Muscle of leg (tissue), 11 donors: Measurements from ENCODE around the gene DISP3. TPM values are rescaled to one million over a fixed set of nuclear protein-coding genes. Genes with fewer than 3 reads are reported as not detected.

Source experiments
- DNase-seq: peaks from one replicate; pipeline ENCODE4 v3.0.0; 2013
- H3K27ac ChIP-seq: one replicate; pipeline ENCODE4 v1.5.1; 2013; ENCODE audit warnings: mild to moderate bottlenecking, low read length, control low read depth
- H3K27me3 ChIP-seq: one replicate; pipeline ENCODE4 v1.6.1; 2013; ENCODE audit warnings: low read length; ENCODE audit not compliant: control insufficient read depth, insufficient read depth
- H3K36me3 ChIP-seq: one replicate; pipeline ENCODE4 v1.6.1; 2013; ENCODE audit warnings: low read length; ENCODE audit not compliant: control insufficient read depth, insufficient read depth
- H3K4me1 ChIP-seq: one replicate; pipeline ENCODE4 v1.6.1; 2013; ENCODE audit warnings: low read length; ENCODE audit not compliant: control insufficient read depth, insufficient read depth
- H3K4me3 ChIP-seq: one replicate; pipeline ENCODE4 v1.5.1; 2013; ENCODE audit warnings: low read length, control low read depth
- H3K9me3 ChIP-seq: replicated peaks from 2 replicates; pipeline ENCODE4 v1.6.1; 2013; ENCODE audit warnings: low read depth, low read length; ENCODE audit not compliant: control insufficient read depth
- WGBS: methylation state at CpG from one replicate; pipeline ENCODE4 v1.1.5; 2013; ENCODE audit warnings: missing lambda C conversion rate; ENCODE audit not compliant: insufficient coverage; 5-methylcytosine and 5-hydroxymethylcytosine counted together
- polyA plus RNA-seq, 8 donors: library from polyadenylated mRNA; unstranded; fragments of 120-200 nt; gene quantifications; one replicate each; pipeline versions ENCODE4 v1.2.1 to v1.2.3, GENCODE V29; 2013; ENCODE audit warnings: inconsistent platforms in 1 of 8, low replicate concordance in 1 of 8; ENCODE audit not compliant: insufficient read length in 8 of 8, insufficient read depth in 1 of 8
- total RNA-seq: library from RNA; stranded (reverse); fragments of 120-200 nt; gene quantifications from one replicate; pipeline ENCODE4 v1.2.4, GENCODE V29; 2013

DISP3 gene
- total and polyA plus RNA-seq, 9 donors = 0.09 to 0.58 (median 0.18) TPM

GRCh38 chr1:11443961-11444658 lies 34.8 kb upstream of the DISP3 start:
- Histone ChIP-seq H3K4me3 (no peak overlapping the region), H3K4me1 (peaks cover 5% of the 10 kb centered on the region), H3K9me3 (no peaks in the 10 kb centered on the region), H3K36me3 (no peaks in the 10 kb centered on the region), H3K27ac (no peak overlapping the region), H3K27me3 (peaks cover 29% of the 10 kb centered on the region)
- no peak for DNase-seq
- WGBS = 50% methylated on average over 5 of the region's 8 CpGs

GRCh38 chr1:11444907-11445306 lies 34.0 kb upstream of the DISP3 start:
- peaks cover 28% of the 10 kb centered on the region for H3K27me3 ChIP-seq
- H3K27ac ChIP-seq = no peak overlapping the region
- H3K36me3 ChIP-seq = no peaks in the 10 kb centered on the region
- H3K4me3 ChIP-seq = no peak overlapping the region
- WGBS = 55% methylated on average over 7 of the region's 7 CpGs
- peaks cover 6% of the 10 kb centered on the region for H3K4me1 ChIP-seq
- DNase-seq = no peak
- no peaks in the 10 kb centered on the region for H3K9me3 ChIP-seq

- Histone ChIP-seq H3K27ac (no peak overlapping the region), H3K4me1 (peaks cover 6% of the 10 kb centered on the region), H3K9me3 (no peaks in the 10 kb centered on the region), H3K4me3 (no peak overlapping the region), H3K27me3 (peaks cover 37% of the 10 kb centered on the region), H3K36me3 (no peaks in the 10 kb centered on the region)
- DNase-seq = no peak
- 61% methylated on average over 8 of the region's 10 CpGs for WGBS
These were observed 31.1 kb upstream of the DISP3 start for GRCh38 chr1:11447903-11448302.

GRCh38 chr1:11448373-11449099 lies 30.4 kb upstream of the DISP3 start:
- WGBS = 57% methylated on average over 13 of the region's 20 CpGs
- peaks cover 6% of the 10 kb centered on the region for H3K4me1 ChIP-seq
- no peaks in the 10 kb centered on the region for H3K36me3 ChIP-seq
- H3K4me3 ChIP-seq = no peak overlapping the region
- peaks cover 41% of the 10 kb centered on the region for H3K27me3 ChIP-seq
- no peak for DNase-seq
- no peak overlapping the region for H3K27ac ChIP-seq
- H3K9me3 ChIP-seq = no peaks in the 10 kb centered on the region

GRCh38 chr1:11449100-11449403 lies 29.9 kb upstream of the DISP3 start:
- WGBS = 34% methylated on average over 6 of the region's 11 CpGs
- Histone ChIP-seq H3K9me3 (no peaks in the 10 kb centered on the region), H3K27me3 (peaks cover 43% of the 10 kb centered on the region), H3K36me3 (no peaks in the 10 kb centered on the region), H3K4me1 (peaks cover 6% of the 10 kb centered on the region), H3K4me3 (no peak overlapping the region), H3K27ac (no peak overlapping the region)
- no peak for DNase-seq

- Histone ChIP-seq H3K36me3 (no peaks in the 10 kb centered on the region), H3K27me3 (peaks cover 46% of the 10 kb centered on the region), H3K27ac (no peak overlapping the region), H3K4me1 (peaks cover 6% of the 10 kb centered on the region), H3K4me3 (no peak overlapping the region), H3K9me3 (no peaks in the 10 kb centered on the region)
- 92% methylated on average over 4 of the region's 5 CpGs for WGBS
- DNase-seq = no peak
These were observed 28.6 kb upstream of the DISP3 start for GRCh38 chr1:11450310-11450709.

GRCh38 chr1:11453742-11454491 lies 25.0 kb upstream of the DISP3 start:
- Histone ChIP-seq H3K36me3 (no peaks in the 10 kb centered on the region), H3K27ac (no peak overlapping the region), H3K4me3 (no peak overlapping the region), H3K27me3 (peaks cover 48% of the 10 kb centered on the region), H3K9me3 (no peaks in the 10 kb centered on the region), H3K4me1 (peaks cover 2% of the 10 kb centered on the region)
- no peak for DNase-seq
- 26% methylated on average over 20 of the region's 27 CpGs for WGBS

GRCh38 chr1:11455967-11456570 lies 22.9 kb upstream of the DISP3 start:
- Histone ChIP-seq H3K27ac (no peak overlapping the region), H3K27me3 (peaks cover 41% of the 10 kb centered on the region), H3K4me1 (no peaks in the 10 kb centered on the region), H3K4me3 (no peak overlapping the region), H3K36me3 (no peaks in the 10 kb centered on the region), H3K9me3 (no peaks in the 10 kb centered on the region)
- no peak for DNase-seq
- WGBS = 42% methylated on average over 10 of the region's 11 CpGs

- Histone ChIP-seq H3K9me3 (no peaks in the 10 kb centered on the region), H3K4me1 (no peaks in the 10 kb centered on the region), H3K36me3 (no peaks in the 10 kb centered on the region), H3K27ac (no peak overlapping the region), H3K4me3 (no peak overlapping the region), H3K27me3 (peaks cover 42% of the 10 kb centered on the region)
- WGBS = 90% methylated on average over 2 of the region's 4 CpGs
- no peak for DNase-seq
These were observed 22.0 kb upstream of the DISP3 start for GRCh38 chr1:11456965-11457364.

GRCh38 chr1:11458811-11459275 lies 20.1 kb upstream of the DISP3 start:
- H3K27me3 ChIP-seq = peaks cover 31% of the 10 kb centered on the region
- 38% methylated on average over 14 of the region's 15 CpGs for WGBS

More at GRCh38 chr1:11458811-11459275, 20.1 kb upstream of the DISP3 start:
- no peak for DNase-seq
- Histone ChIP-seq H3K9me3 (no peaks in the 10 kb centered on the region), H3K4me3 (no peak overlapping the region), H3K4me1 (no peaks in the 10 kb centered on the region), H3K27ac (no peak overlapping the region), H3K36me3 (no peaks in the 10 kb centered on the region)
